GM18907 (cell line): ENCODE data around the gene ARHGAP1.
"Not testable (repeated sequence)": the region's sequence is repeated elsewhere in the genome, so short reads cannot be mapped to it uniquely, and the experiment has no call there.

ENCODE experiments used
- ATAC-seq: cut with Tn5 transposase; IDR thresholded peaks from one replicate; pipeline ENCODE4 v1.9.1; 2021; ENCODE audit warnings: mild to moderate bottlenecking, moderate library complexity; ENCODE audit not compliant: unreplicated experiment

The ARHGAP1 gene

GRCh38 chr11:46675288-46675851, 25.0 kb downstream of the ARHGAP1 start:
- ATAC-seq = no peak

GRCh38 chr11:46674463-46675287, 25.7 kb downstream of the ARHGAP1 start:
- no peak for ATAC-seq

GRCh38 chr11:46673713-46674462, 26.5 kb downstream of the ARHGAP1 start:
- no peak for ATAC-seq

GRCh38 chr11:46672381-46672839, 28.0 kb downstream of the ARHGAP1 start:
- no peak for ATAC-seq

GRCh38 chr11:46671958-46672315, 28.5 kb downstream of the ARHGAP1 start:
- ATAC-seq = no peak

- ATAC-seq = not testable (repeated sequence)
These were observed 29.9 kb downstream of the ARHGAP1 start for GRCh38 chr11:46670521-46670920.

GRCh38 chr11:46669711-46670139, 30.7 kb downstream of the ARHGAP1 start:
- no peak for ATAC-seq

GRCh38 chr11:46668480-46669085, 31.8 kb downstream of the ARHGAP1 start:
- no peak for ATAC-seq

- ATAC-seq = no peak
These were observed 33.4 kb downstream of the ARHGAP1 start for GRCh38 chr11:46667043-46667481.

GRCh38 chr11:46666516-46666915, 33.9 kb downstream of the ARHGAP1 start:
- no peak for ATAC-seq

GRCh38 chr11:46665356-46665755, 35.1 kb downstream of the ARHGAP1 start:
- ATAC-seq = no peak

- no peak for ATAC-seq
These were observed 35.8 kb downstream of the ARHGAP1 start for GRCh38 chr11:46664612-46665011.

GRCh38 chr11:46663277-46663940, 37.0 kb downstream of the ARHGAP1 start:
- no peak for ATAC-seq

GRCh38 chr11:46662366-46662765, 38.1 kb downstream of the ARHGAP1 start:
- ATAC-seq = no peak

- ATAC-seq = no peak
These were observed 38.6 kb downstream of the ARHGAP1 start for GRCh38 chr11:46661836-46662235.

GRCh38 chr11:46659908-46660307, 40.5 kb downstream of the ARHGAP1 start:
- ATAC-seq = no peak

GRCh38 chr11:46658259-46658658, 42.2 kb downstream of the ARHGAP1 start:
- ATAC-seq = no peak

- no peak for ATAC-seq
These were observed 43.2 kb downstream of the ARHGAP1 start for GRCh38 chr11:46657186-46657585.

GRCh38 chr11:46655631-46656030, 44.8 kb downstream of the ARHGAP1 start:
- no peak for ATAC-seq

- no peak for ATAC-seq
These were observed 51.2 kb downstream of the ARHGAP1 start for GRCh38 chr11:46649180-46649738.
